Activated T-cell treated with anti-CD3 and anti-CD28 coated beads, Interleukin-2, amount 50 U/mL, for 1 hour (primary cell): Measurements from ENCODE around the gene OFD1.
"Not testable (repeated sequence)": the region's sequence is repeated elsewhere in the genome, so short reads cannot be mapped to it uniquely, and the experiment has no call there.

Experiments
- DNase-seq: peaks from one replicate; pipeline ENCODE4 v3.0.0-alpha.2; 2020

Gene OFD1

DNA sequence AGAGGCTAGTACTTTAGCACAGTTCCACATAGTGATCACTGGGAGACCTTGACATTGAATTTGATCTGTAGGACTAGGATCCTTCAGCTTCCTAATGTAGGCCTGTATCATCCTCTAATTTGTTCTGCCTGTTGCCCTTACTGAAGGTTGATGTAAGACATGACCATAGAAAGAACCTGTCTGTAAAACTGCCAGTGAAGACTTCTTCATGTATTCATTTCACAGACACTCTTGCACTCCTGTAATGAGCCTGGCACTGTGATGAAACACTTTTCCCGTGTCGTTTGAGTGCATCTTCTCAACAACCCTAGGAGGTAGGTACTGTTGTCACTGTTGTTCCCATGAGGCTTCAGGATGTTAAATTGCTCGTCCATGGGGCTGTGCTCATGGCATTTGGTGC lies 31.0 kb upstream of the OFD1 start:
- no peak for DNase-seq

DNA sequence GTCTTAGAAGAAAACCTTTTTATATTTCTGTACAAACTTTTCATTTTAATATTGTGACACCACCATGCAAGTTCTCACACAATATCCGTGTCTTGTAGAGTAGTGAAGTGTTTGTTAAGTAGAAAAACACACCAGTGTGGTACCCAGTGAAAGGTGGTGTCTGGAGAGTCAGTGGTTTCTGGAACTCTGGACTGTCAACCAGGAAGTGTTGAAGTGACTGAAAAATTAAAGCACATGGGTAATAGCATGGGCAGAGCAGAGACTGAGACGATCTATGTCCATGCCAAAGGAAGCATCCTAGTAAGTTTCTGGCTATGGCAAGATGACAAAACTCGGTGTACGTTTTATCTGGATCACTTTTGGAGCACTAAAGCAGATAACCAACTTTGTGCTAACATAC lies 23.4 kb upstream of the OFD1 start:
- no peak for DNase-seq

DNA sequence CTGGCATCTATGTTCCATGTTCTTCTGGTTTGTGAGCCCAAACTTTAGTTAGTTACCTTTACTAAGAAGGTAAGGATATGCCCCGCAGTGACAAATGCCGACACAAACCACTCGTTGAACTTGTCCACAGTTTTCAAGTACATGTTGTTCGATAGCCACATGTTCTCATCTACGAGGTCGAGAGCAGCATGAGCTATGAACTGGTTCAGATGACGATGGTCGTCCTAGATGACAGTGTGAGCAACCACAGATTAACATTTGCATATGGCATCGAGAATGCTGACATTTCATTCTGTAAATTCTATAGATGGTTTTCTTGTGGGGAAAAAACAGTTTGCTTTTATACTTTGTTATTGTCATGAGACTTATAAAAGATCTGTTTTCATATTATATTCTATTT lies 18.1 kb upstream of the OFD1 start:
- no peak for DNase-seq

DNA sequence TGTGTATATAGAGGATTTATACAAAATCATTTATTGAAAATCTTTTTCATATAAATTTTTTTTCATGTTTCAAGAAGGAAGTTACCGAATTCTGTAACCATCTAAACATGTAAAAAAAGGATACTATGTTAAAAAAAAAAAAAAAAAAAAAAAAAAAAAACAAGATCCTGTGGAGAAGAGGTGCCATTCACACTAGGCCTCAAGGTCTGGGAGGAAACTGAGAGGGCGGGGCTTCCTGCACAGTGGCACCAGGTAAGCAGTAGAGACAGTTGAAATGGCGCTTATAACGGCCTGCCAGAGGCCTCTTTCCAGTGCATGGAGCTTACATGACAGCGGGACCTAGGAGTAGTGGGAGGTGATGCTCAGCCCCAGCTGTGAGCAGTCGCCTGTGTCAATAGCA lies 17.6 kb upstream of the OFD1 start:
- DNase-seq: peak; percentile 31

DNA sequence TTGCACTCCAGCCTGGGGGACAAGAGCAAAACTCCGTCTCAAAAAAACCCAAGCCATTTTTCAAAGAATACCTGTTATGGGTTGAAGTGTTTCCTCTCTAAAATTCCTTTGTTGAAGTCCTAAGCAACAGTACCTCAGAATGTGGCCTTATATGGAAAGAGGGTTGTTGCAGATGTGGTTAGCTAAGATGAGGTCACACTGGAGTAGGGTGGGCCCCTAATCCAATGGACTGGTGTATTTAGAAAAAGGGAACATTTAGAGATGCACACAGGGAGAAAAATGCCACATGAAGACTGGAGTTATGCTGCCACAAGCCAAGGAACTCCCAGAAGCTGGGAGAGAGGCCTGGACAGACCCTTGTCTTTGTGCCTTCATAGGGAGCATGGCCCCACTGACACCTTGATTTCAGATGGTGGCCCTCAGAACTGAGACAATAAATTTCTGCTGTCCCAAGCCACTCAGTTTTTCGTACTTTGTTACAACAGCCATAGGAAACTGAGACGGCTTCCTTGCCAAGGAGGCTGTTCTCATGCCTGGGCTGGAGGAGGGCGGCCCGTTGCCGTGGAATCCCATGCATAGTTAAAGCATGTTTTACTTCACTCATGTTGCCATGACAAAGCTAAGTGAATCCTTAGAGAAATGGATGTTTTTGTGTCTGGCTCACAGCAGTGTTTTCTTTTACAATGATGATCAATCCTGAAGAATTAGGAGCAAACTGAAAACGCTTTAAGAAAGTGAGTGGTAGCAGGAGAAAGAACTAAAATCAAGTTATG lies 16.7 kb upstream of the OFD1 start:
- no peak for DNase-seq

DNA sequence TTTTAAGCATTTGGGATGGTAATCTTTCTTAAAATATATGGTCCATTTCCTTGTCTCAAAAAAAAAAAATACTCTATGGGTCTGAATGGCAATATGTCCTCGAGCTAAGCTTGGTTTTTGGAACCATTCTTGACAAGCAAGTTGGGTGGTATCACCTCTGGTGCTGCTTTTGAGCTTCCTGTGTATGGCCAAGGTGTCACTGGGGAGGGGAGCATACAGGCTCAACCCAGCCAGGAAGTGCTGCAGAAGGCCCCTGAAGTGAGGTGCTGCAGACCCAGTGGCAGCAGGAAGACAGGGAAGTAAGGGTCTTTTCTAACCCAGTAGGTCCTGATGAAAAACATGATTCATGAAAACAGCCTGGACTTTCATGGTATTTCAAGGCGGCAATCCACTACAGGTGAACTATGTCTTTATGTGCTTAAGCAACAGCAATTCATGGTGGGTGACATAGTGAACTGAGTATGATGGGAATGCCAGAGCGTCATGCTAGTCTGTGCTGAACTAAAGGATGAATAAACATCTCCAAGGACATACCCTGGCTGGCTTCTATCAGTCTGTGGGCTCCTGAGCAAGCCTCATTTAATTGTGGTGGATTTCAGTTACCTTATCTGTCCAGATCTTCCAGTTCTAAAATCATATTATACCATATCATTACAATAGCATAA lies 15.2 kb upstream of the OFD1 start:
- DNase-seq: no peak

DNA sequence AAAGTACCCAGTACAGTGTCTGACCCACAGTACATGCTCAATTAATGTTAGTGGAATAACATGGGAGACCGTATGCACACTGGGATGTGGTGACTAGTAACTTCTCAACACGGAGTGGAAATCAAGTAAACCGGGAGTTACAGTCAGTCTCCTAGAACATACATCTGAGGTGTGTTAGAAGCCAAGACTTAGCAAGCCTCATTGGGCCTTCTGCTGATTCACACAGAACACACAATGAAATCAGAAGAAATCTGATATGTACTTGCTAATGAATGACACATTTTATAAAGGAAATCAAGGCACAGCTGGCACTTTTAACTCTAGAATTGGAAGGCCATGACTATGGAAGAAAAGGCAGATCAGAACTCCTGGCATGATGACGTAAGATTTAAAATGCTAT lies 13.2 kb upstream of the OFD1 start:
- no peak for DNase-seq

DNA sequence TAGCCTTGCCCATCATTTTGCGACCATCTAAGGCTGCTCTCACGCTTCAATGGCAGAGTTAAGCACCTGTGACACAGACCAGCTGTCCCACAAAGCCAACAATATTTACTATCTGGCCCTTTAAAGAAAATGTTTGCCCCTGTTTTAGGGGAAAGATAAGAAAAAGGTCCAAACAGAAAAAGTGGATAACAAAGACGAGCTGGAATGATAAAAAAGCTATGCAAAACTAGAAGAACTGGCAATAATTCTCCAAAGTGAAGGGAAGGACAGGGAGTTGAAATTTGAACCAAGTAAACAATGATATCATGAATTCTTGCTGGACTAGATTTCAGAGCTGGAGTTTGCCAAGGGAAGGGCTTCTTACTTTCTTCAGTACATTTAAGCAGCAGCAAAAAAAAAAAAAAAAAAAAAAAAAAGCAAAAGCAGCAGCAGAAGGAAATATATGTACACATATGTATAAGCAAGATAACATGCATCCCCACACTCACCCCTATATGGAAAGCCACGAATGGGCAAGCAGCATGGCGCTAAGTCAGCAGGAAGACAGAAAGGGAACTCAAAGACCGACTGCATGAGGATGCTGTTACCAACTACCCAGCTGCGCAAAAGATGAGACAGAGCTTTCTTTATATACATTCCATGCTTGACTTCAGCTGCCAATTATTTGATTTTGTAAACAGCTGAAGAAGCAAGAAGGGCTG lies 12.6 kb upstream of the OFD1 start:
- no peak for DNase-seq

DNA sequence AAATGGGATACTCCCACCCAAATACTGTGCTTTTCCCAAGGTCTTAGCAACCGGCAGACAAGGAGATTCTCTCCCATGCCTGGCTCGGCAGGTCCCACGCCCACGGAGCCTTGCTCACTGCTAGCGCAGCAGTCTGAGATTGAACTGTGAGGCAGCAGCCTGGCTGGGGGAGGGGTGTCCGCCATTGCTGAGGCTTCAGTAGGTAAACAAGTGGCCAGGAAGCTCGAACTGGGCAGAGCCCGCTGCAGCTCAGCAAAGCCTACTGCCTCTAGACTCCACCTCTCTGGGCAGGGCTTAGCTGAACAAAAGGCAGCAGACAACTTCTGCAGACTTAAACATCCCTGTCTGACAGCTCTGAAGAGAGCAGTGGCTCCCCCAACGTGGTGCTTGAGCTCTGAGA lies 9.7 kb upstream of the OFD1 start:
- peak; percentile 42 for DNase-seq

DNA sequence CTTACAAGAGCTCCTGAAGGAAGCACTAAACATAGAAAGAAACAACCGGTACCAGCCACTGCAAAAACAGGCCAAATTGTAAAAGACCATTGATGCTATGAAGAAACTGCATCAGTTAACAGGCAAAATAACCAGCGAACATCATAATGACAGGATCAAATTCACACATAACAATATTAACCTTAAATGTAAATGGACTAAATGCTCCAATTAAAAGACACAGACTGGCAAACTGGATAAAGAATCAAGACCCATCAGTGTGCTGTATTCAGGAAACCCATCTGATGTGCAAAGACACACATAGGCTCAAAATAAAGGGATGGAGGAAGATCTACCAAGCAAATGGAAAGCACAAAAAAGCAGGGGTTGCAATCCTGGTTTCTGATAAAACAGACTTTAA lies 8.0 kb upstream of the OFD1 start:
- DNase-seq: not testable (repeated sequence)

DNA sequence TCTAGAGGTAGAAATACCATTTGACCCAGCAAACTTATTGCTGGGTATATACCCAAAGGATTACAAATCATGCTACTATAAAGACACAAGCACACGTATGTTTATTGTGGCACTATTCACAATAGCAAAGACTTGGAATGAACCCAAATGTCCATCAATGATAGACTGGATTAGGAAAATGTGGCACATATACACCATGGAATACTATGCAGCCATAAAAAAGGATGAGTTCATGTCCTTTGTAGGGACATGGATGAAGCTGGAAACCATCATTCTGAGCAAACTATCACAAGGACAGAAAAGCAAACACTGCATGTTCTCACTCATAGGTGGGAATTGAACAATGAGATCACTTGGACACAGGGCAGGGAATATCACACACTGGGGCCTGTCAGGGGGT lies 4.0 kb upstream of the OFD1 start:
- not testable (repeated sequence) for DNase-seq

DNA sequence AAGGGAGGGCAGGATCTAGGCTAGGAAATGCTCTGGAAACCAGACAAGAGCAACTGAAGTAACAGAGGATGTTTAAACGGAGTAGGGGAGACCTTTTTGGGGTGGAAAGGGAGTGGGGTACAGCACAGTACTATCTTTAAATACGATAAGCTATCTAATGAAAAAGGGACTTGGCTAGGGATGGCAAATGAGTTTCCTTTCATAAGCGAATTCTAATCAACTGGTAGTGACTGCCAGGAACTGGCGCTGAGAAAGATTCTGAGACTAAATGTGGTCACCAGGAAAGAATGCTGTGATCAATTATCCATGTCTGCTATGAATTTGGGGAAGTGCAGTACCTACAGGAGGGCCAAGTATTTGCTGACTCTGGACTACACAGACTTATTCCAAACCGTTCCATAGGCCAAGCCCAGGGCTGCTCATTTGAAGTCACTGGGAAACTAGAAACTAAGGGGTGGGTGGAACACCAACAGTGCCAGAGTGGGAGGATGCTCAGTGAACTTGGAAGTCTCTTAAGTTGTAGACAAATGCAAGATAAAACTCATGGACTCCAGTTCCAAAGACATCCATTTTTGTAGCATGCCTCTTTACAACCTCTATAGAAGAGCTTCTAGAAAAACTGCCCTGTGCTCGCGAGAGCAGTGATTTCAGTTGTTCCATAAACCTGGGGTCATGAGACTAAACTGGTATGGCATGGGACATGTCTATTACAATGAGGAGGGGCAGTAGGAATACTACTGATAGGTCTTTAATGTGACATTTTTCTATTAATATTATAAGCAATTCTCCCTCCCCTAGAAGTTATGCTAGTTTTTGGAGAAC lies 2.1 kb upstream of the OFD1 start:
- no peak for DNase-seq

DNA sequence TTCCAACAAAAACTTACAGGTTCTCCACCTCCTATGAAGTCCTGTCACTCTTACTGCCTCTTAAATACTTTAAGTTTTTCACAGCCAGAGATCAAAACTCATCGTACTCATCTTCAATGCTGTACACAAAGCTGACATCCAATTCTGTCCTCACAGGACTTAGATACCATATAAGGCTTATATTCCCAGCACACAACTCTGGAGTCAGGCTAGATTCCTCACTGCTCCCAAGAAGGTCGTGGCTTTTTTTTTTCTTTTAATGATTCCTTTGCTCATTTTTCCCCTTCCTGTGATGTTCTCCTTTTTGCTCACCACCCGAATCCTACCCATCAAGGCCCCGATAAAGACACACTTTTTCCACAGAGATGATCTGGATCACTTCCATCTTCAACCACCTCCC lies 1.0 kb upstream of the OFD1 start:
- no peak for DNase-seq

DNA sequence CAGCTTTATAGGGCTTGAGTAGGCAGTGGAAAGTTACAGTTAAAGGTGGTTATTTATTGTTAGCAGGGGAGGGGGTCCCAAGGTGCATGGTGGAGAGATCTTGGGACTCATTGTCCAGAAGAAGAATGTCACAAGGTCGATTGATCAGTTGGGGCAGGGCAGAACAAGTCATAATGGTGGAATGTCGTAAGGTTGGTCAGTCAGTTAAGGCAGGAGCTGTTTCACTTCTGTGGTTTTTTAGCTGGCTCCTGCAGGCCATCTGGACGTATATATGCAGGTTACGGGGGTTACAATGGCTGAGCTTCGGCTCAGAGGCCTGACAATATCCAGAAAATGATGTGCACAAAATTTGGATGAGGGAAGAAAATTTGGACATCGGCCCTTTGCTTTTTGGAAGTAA lies 7.1 kb downstream of the OFD1 start:
- DNase-seq: no peak

DNA sequence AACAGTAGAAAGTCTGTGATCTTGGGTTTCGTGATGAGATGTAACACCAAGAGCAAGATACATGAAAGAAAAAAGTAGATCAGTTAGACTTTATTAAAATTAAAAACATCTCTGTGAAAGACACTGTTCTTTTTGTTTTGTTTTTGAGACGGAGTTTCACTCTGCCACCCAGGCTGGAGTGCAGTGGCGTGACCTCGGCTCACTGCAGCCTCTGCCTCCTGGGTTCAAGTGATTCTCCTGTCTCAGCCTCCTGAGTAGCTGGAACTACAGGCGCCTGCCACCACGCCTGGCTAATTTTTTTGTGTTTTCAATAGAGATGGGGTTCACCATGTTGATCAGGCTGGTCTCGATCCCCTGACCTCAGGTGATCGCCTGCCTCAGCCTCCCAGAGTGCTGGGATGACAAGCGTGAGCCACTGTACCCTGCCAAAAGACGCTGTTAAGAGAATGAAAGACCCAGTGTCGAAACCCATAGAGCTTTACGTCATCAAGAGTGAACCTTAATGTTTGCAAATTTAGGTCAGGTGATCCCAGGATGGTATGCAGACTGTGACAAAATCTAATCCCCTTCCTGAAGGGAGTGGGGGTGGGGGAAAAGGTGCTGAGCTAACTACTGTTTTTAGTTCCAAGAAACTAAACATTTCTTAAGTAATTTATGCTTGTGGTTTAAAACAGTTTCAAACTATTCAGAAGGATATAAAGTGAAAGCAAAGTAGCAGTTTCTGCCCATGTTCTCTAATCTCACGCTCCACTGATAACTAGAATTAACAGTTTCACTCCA lies 8.0 kb downstream of the OFD1 start:
- peak; percentile 31 for DNase-seq

DNA sequence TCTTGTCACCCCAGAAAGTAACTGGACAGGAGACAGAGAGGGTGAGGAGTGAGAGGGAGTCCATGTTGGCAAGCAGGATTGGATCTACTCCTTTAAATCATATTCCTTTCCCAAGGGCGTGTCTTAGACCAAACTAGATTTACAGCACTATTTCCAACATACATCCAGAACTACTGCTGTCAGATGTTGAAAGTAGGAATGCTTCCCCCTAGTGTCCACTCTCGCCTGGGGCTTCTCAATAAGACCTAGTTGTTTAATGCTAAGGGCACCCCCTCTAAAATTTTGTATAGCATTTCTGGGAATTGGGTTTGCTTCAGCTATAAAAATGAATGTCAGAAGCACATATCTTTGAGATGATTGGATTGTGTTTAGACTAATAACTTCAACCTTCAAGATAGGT lies 13.3 kb downstream of the OFD1 start:
- DNase-seq: no peak

DNA sequence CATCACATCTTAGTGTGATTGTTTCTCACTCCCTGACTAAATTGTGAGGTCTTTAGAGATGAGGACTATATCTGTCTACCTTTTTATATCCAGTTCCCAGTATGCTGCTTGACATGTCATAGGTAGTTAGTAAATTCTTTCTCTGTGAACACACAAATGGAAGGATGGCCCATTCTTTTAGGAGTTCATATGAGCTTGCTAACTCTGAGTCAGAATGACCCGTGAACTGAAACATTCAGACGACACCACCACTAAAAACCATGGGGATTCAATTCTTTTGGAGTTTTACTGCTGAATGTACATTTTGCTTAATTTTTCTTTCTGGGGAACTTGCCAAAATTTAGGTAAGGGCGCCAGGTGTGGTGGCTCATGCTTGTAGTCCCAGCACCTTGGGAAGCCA lies 13.9 kb downstream of the OFD1 start:
- no peak for DNase-seq

DNA sequence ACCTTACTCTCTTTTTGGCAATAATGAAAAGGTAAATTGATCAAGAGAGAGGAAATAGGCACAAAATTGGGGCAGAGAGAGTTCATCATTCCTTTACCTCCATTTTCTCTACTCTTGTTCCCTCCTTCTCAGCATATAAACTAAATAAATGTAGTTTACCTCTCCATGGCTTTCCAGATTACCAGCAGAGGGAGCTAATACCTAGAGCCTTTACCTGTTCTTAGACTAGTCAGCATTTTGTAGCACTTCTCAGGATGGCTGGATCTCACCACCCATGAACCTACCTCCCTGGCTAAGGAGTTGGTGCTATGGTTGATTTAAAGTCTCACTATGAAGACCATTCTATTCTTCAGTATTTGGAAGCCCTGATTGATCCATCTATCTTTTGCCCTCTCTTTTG lies 15.7 kb downstream of the OFD1 start:
- no peak for DNase-seq

DNA sequence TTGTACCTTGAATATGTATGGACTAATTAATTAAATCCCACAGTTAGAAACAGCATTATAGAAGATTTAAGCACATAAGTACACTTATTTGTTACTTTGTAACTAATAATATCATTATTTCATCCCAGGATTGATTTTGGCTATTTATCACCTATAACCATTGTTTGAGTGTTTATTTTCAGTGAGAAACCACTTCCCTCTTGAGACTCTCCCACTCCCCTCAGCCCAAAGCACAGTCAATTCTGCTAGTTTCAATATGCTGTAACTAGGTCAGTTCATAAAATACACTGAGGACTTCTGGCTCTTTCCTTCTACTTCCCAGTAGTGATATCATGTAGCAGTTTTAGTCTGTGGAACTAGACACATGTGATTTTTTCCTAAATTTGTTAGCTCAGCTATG lies 16.3 kb downstream of the OFD1 start:
- DNase-seq: no peak

DNA sequence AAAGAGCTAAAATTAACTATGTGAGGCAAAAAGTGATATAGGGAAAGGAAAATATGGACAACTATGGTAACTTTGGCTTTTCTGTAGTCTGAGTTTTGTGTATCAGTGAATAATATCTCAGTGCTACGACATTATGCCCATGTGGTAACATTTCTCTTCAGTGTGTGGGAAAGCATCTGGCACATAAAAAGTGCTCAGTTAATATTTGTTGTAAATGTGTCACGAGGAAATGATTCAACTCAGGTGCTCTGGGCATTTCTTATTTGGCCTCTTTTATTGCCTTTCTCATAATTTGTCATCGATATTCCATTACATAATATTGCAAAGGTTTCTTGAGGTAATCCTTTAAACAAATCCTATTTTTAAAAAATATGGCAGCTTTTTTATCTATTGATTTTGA lies 17.6 kb downstream of the OFD1 start:
- no peak for DNase-seq

DNA sequence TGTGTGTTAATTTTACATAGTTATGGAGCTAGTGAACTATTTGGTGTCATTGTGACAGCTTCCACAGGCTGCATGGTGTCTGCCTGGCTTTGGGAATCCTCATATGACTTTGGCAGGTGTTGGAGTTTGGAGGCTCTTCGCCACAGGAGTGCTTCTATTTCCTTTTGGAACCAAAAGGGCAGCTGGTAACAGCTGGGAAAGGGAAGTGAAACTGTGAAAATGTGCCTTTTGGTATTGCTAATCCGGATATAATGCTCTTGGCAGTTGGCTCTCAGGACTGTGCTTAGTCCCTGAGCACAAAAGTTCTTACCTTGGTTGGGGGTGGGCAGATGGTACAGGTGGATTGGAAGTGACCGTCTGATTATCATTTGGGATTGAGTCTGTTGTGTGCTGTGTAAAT lies 18.1 kb downstream of the OFD1 start:
- DNase-seq: no peak

DNA sequence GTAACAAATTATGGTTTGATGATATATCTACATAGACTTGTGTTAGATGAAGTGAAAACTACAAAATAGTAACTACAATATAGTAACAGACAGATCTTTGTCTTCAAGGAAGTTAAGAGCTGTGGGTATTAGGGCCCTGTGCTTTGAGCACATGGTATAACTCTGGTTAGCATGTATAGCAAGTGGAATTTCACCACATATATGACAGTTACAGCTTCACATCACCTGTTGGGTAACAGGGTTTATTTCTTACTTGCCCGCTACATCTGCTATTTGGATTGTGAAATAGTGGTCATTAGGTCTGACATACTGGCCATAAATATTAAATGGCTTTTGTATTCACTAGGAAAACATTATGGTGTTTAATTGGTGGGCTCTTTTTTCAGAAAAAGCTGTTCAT lies 20.2 kb downstream of the OFD1 start:
- no peak for DNase-seq

DNA sequence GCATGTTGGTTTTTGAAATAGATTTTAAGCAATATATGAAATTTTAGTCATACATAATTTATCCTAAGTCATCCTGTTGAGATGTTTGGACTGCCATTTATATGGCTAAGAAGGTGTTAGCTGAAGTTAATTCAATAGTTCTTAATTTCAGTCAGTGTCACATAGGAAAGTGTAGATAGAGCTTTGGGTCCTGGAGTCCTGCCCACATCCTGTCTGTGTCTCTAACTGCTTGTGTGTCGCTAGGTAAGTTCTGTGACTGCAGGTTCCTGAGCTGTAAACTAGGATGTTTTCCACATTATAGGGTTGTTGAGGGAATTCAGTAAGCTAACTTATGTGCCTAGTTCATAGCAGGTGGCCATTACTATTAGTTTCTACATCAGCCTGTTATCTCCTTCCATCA lies 20.7 kb downstream of the OFD1 start:
- no peak for DNase-seq
